IMR-90 (cell line): Measurements from ENCODE around the gene TIPARP. TPM values are rescaled to one million over a fixed set of nuclear protein-coding genes. Genes with fewer than 3 reads are reported as not detected.

Source experiments
- ATAC-seq: fragments of 200-7000 bp; cut with Tn5 transposase; 2 replicates; pipeline ENCODE4 v1.9.1; 2020; ENCODE audit warnings: low read depth, mild to moderate bottlenecking, moderate library complexity
- BruUV-seq: library from RNA; stranded (reverse); fragments of 400-500 nt; replicated peaks from 2 replicates; lab custom pipeline; 2021; lab: Mats Ljungman, UMichigan
- CTCF ChIA-PET: fragments of 300-600 bp; formaldehyde crosslinking; extraction: SDS; loops from one replicate; lab custom pipeline; 2021; ENCODE audit warnings: antibody characterized with exemption; lab: Yijun Ruan, JAX
- POLR2A ChIA-PET: fragments of 300-600 bp; sonication (Branson Sonifier 250); formaldehyde crosslinking; loops from one replicate; lab custom pipeline; 2022; ENCODE audit warnings: antibody characterized with exemption; ENCODE audit not compliant: unreplicated experiment; lab: Charles Lee
- DNase-seq: peaks from one replicate; pipeline ENCODE4 v3.0.0; 2013
- H2AFZ ChIP-seq: replicated peaks from 2 replicates; pipeline ENCODE3; 2013; ENCODE audit warnings: low read length, mild to moderate bottlenecking; ENCODE audit not compliant: poor library complexity
- H2AK5ac ChIP-seq: 2 replicates; pipeline ENCODE4 v1.6.1; 2013; ENCODE audit warnings: low read depth, low read length, inconsistent platforms
- H2AK9ac ChIP-seq: replicated peaks from 2 replicates; pipeline ENCODE3; 2013; ENCODE audit warnings: mild to moderate bottlenecking, low read depth, low read length, moderate library complexity; ENCODE audit not compliant: poor library complexity
- H2BK120ac ChIP-seq: 2 replicates; pipeline ENCODE4 v1.6.1; 2013; ENCODE audit warnings: low read depth, low read length, inconsistent platforms
- H2BK15ac ChIP-seq: 3 replicates; pipeline ENCODE4 v1.6.1; 2013; ENCODE audit warnings: low read depth, low read length, inconsistent platforms
- H2BK20ac ChIP-seq: 2 replicates; pipeline ENCODE4 v1.6.1; 2013; ENCODE audit warnings: low read depth, mild to moderate bottlenecking, inconsistent platforms, low read length, moderate library complexity
- H2BK5ac ChIP-seq: 2 replicates; pipeline ENCODE4 v1.6.1; 2013; ENCODE audit warnings: mild to moderate bottlenecking, low read depth, low read length, inconsistent platforms; ENCODE audit not compliant: poor library complexity, severe bottlenecking
- H3K14ac ChIP-seq: replicated peaks from 2 replicates; pipeline ENCODE4 v1.6.1; 2013; ENCODE audit warnings: low read depth, low read length, inconsistent platforms
- H3K18ac ChIP-seq: 2 replicates; pipeline ENCODE4 v1.6.1; 2013; ENCODE audit warnings: low read depth, low read length, control low read depth
- H3K23ac ChIP-seq: 2 replicates; pipeline ENCODE4 v1.6.1; 2013; ENCODE audit warnings: low read depth, low read length, inconsistent platforms
- H3K27ac ChIP-seq: 2 replicates; pipeline ENCODE4 v1.5.1; 2013; ENCODE audit warnings: mild to moderate bottlenecking, control low read depth, low read length; ENCODE audit not compliant: insufficient read depth
- H3K27me3 ChIP-seq: 2 replicates; pipeline ENCODE4 v1.6.1; 2013; ENCODE audit warnings: low read length; ENCODE audit not compliant: control insufficient read depth, insufficient read depth
- H3K36me3 ChIP-seq: 2 replicates; pipeline ENCODE4 v1.6.1; 2013; ENCODE audit warnings: low read length, mixed read lengths; ENCODE audit not compliant: control insufficient read depth, insufficient read depth
- H3K4ac ChIP-seq: 2 replicates; pipeline ENCODE4 v1.6.1; 2013; ENCODE audit warnings: low read depth, low read length, inconsistent platforms
- H3K4me1 ChIP-seq: 2 replicates; pipeline ENCODE4 v1.6.1; 2013; ENCODE audit warnings: low read length, mixed read lengths; ENCODE audit not compliant: control insufficient read depth, insufficient read depth
- H3K4me2 ChIP-seq: 2 replicates; pipeline ENCODE4 v1.6.1; 2013; ENCODE audit warnings: low read depth, mild to moderate bottlenecking, control low read depth, low read length, moderate library complexity
- H3K4me3 ChIP-seq: 2 replicates; pipeline ENCODE4 v1.5.1; 2013; ENCODE audit warnings: low read depth, mild to moderate bottlenecking, control low read depth, low read length, moderate library complexity; ENCODE audit not compliant: insufficient read depth
- H3K56ac ChIP-seq: 2 replicates; pipeline ENCODE4 v1.6.1; 2013; ENCODE audit warnings: low read length, inconsistent platforms; ENCODE audit not compliant: insufficient read depth; ENCODE audit errors: extremely low read depth
- H3K79me1 ChIP-seq, 2 experiments: 2 replicates each; pipeline ENCODE4 v1.6.1; 2013; ENCODE audit warnings: low read length in 2 of 2, inconsistent platforms in 1 of 2, low read depth in 1 of 2
- H3K9ac ChIP-seq: 2 replicates; pipeline ENCODE4 v1.6.1; 2013; ENCODE audit warnings: low read depth, low read length, control low read depth
- H3K9me1 ChIP-seq: 2 replicates; pipeline ENCODE4 v1.6.1; 2013; ENCODE audit warnings: low read length, inconsistent platforms; ENCODE audit not compliant: insufficient read depth
- H3K9me3 ChIP-seq: 2 replicates; pipeline ENCODE4 v1.6.1; 2013; ENCODE audit warnings: low read length; ENCODE audit not compliant: control insufficient read depth, insufficient read depth
- H4K20me1 ChIP-seq: 2 replicates; pipeline ENCODE4 v1.6.1; 2013; ENCODE audit warnings: low read length, inconsistent platforms; ENCODE audit not compliant: insufficient read depth
- H4K5ac ChIP-seq: 2 replicates; pipeline ENCODE4 v1.6.1; 2013; ENCODE audit warnings: mild to moderate bottlenecking, low read depth, low read length, control low read depth
- H4K8ac ChIP-seq, 2 experiments: 2 replicates each; pipeline ENCODE4 v1.6.1; 2013; ENCODE audit warnings: low read depth in 2 of 2, low read length in 2 of 2, control low read depth in 1 of 2, inconsistent platforms in 1 of 2
- H4K91ac ChIP-seq: 2 replicates; pipeline ENCODE4 v1.6.1; 2013; ENCODE audit warnings: low read depth, low read length, inconsistent platforms; ENCODE audit not compliant: insufficient read depth
- CEBPB ChIP-seq: IDR thresholded peaks from 2 replicates; pipeline ENCODE4 v1.6.1; 2012; ENCODE audit warnings: low read depth, low read length, improper control_type of control experiment
- MAZ ChIP-seq: IDR thresholded peaks from 2 replicates; pipeline ENCODE4 v1.6.1; 2012; ENCODE audit warnings: low read depth, mild to moderate bottlenecking, low read length, improper control_type of control experiment, moderate library complexity, borderline replicate concordance
- MXI1 ChIP-seq: IDR thresholded peaks from 2 replicates; pipeline ENCODE4 v1.6.1; 2012; ENCODE audit warnings: low read depth, mild to moderate bottlenecking, low read length, moderate library complexity, borderline replicate concordance
- RAD21 ChIP-seq: IDR thresholded peaks from 2 replicates; pipeline ENCODE4 v1.6.1; 2012; ENCODE audit warnings: low read length, improper control_type of control experiment
- RCOR1 ChIP-seq: IDR thresholded peaks from 2 replicates; pipeline ENCODE4 v1.6.1; 2012; ENCODE audit warnings: mild to moderate bottlenecking, low read length, improper control_type of control experiment; ENCODE audit not compliant: insufficient replicate concordance
- RFX5 ChIP-seq: IDR thresholded peaks from 2 replicates; pipeline ENCODE4 v1.8.0; 2012; ENCODE audit warnings: low read depth, mild to moderate bottlenecking, low read length, moderate library complexity
- SMC3 ChIP-seq: fragments of 150-350 bp; IDR thresholded peaks from 2 replicates; pipeline ENCODE4 v1.6.1; 2016; ENCODE audit warnings: low read depth, mild to moderate bottlenecking, antibody characterized with exemption, low read length, moderate library complexity
- WGBS, 2 experiments: methylation state at CpG; one replicate each; pipeline versions ENCODE4 v1.1.5 to v1.1.7; 2013; ENCODE audit warnings: missing lambda C conversion rate in 2 of 2; ENCODE audit not compliant: insufficient read length in 1 of 2; ENCODE audit errors: extremely low coverage in 2 of 2; 5-methylcytosine and 5-hydroxymethylcytosine counted together
- dilution Hi-C: fragments of 300-500 bp; cut with HindIII; formaldehyde crosslinking; loops from one replicate; pipeline ENCODE4 v1.14.3; 2018; ENCODE audit warnings: low sequenced_read_pairs; ENCODE audit not compliant: unreplicated experiment
- in situ Hi-C: fragments of 300-500 bp; cut with MboI; formaldehyde crosslinking; loops from 3 replicates; pipeline ENCODE4 v1.14.3; 2019; ENCODE audit warnings: low sequenced_read_pairs, inconsistent platforms, mixed read lengths
- intact Hi-C: fragments of 100-400 bp; cut with micrococcal nuclease; formaldehyde crosslinking; loops from 2 replicates; pipeline ENCODE4 v1.10.0; 2022
- polyA plus RNA-seq, 3 experiments: library from polyadenylated mRNA; depleted of rRNA; stranded (reverse); fragments of >200 nt; gene quantifications; 2 replicates each; pipeline ENCODE4 v1.2.3, GENCODE V29; 2012; ENCODE audit warnings: low replicate concordance in 1 of 3
- total RNA-seq: library from RNA; depleted of rRNA; stranded (reverse); fragments of >200 nt; gene quantifications from 2 replicates; pipeline ENCODE4 v1.2.3, GENCODE V29; 2012
- TF ChIP-seq, protein P1 (sequence below): conservative IDR thresholded peaks from 2 replicates; pipeline ENCODE4 v1.5.1; 2012; ENCODE audit warnings: mild to moderate bottlenecking, low read depth, low read length, improper control_type of control experiment

TIPARP gene
- total and polyA plus RNA-seq, 2 of the 4 experiments (the other 2 are of a cell fraction), result 12.6 to 70.8 TPM

DNA sequence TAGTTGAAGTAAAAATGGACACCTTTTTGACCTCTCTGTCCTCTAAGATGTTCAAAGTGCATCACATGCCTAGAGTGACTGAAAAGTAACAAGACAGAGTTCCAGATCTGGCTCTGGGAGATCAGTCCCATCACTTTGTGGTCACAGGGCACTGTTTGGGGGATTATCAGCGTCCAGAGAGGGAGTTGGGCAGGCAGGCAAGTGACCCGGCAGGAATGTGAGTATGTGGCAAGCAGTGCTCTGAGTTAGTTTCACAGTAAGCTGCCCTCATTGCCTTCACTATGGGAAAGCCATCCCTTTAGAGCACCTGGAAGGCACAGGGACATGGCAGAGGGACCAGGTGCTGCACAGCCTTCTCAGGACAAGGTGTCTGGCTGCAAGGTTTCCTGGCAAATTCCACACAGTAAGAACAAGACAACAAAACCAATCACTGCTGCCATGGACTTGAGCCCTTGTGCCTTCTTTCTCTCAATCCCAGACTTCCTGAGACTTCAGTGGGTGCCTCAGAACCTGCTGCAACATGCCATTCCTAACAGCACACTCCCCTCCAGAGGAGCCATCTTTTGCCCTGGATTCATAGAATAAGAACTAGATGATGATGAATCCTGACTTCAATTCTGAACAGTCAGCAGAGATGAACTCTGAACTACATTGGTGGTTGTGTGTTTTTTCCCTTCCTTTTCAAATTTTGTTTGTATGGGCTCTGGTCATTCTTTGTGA is 55.2 kb downstream of the TIPARP start:
- TF ChIP-seq RFX5 (no peak), RCOR1 (no peak), MAZ (no peak), RAD21 (no peak), MXI1 (no peak), SMC3 (no peak), CEBPB (no peak)
- TF ChIP-seq, protein P1, sequence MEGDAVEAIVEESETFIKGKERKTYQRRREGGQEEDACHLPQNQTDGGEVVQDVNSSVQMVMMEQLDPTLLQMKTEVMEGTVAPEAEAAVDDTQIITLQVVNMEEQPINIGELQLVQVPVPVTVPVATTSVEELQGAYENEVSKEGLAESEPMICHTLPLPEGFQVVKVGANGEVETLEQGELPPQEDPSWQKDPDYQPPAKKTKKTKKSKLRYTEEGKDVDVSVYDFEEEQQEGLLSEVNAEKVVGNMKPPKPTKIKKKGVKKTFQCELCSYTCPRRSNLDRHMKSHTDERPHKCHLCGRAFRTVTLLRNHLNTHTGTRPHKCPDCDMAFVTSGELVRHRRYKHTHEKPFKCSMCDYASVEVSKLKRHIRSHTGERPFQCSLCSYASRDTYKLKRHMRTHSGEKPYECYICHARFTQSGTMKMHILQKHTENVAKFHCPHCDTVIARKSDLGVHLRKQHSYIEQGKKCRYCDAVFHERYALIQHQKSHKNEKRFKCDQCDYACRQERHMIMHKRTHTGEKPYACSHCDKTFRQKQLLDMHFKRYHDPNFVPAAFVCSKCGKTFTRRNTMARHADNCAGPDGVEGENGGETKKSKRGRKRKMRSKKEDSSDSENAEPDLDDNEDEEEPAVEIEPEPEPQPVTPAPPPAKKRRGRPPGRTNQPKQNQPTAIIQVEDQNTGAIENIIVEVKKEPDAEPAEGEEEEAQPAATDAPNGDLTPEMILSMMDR, result no peak
- peak overlapping the region; percentile 61; the same call in 1 of the 2 replicates for H3K18ac ChIP-seq
- ATAC-seq (peak; percentile 36), DNase-seq (no peak)
- H2AFZ ChIP-seq, result no peak overlapping the region
- H2BK120ac ChIP-seq, result no peak overlapping the region; the same call in 1 of the 2 replicates
- H3K4ac ChIP-seq, result peak overlapping the region; percentile 52; the same call in 1 of the 2 replicates
- peaks cover 8% of the 10 kb centered on the region for H3K4me1 ChIP-seq
- ChIA-PET POLR2A (no interaction called here), CTCF (interaction anchor here (1.0 kb wide), 1 partner anchor 697 kb away, joined by 3 read pairs; no protein-coding TSS in a partner anchor)
- intact Hi-C loops (no loop called here), dilution Hi-C loops (no loop called here), in situ Hi-C loops (no loop called here)
- H2BK20ac ChIP-seq, result no peak overlapping the region
- WGBS, 2 experiments, result no CpG with 5 or more reads among the region's 2 CpGs
- H4K20me1 ChIP-seq, result no peaks in the 10 kb centered on the region
- H3K14ac ChIP-seq, result peak overlapping the region; percentile 54
- H4K91ac ChIP-seq, result peak overlapping the region; percentile 37
- peak overlapping the region; percentile 47 for H2AK5ac ChIP-seq
- H3K79me1 ChIP-seq, result peaks cover 0 to 4% of the 10 kb centered on the region in 2 experiments; a peak in 1 of 4 replicates
- H3K56ac ChIP-seq, result no peak overlapping the region
- H3K9me1 ChIP-seq, result peaks cover 10% of the 10 kb centered on the region; the same call in 1 of the 2 replicates
- no peaks in the 10 kb centered on the region for H3K9me3 ChIP-seq
- no peaks in the 10 kb centered on the region for H3K36me3 ChIP-seq
- no peak overlapping the region for H2BK15ac ChIP-seq
- H3K23ac ChIP-seq, result 0 out of 2 replicates have a peak overlapping the region, but pooled peaks have one; percentile 7
- no peaks in the 10 kb centered on the region for H3K27me3 ChIP-seq
- no peak overlapping the region for H3K27ac ChIP-seq
- H3K4me2 ChIP-seq, result no peak overlapping the region
- H4K5ac ChIP-seq, result peak overlapping the region; percentile 30; the same call in 1 of the 2 replicates
- H2BK5ac ChIP-seq, result no peak overlapping the region
- H3K9ac ChIP-seq, result no peak overlapping the region
- no TSS peak for BruUV-seq
- peak overlapping the region; percentile 43 for H2AK9ac ChIP-seq
- no peak overlapping the region for H3K4me3 ChIP-seq
- peak overlapping the region in 1 of 2 experiments; percentile 43; a peak in 1 of 4 replicates for H4K8ac ChIP-seq
